Adrenal gland (tissue), 5 donors: ENCODE measurements around the gene ZBTB45.

Experiments used
- POLR2A ChIP-seq, 2 donors: fragments of 450-650 bp; IDR thresholded peaks; one replicate each; pipeline ENCODE4 v1.6.1; 2017; ENCODE audit warnings: antibody characterized with exemption in 2 of 2, mild to moderate bottlenecking in 2 of 2, moderate library complexity in 1 of 2
- TF ChIP-seq, protein P1 (sequence below), 6 experiments: fragments of 450-650 bp in 4 of 6; fragments of 200-600 bp in 2 of 6; sonication (generic) in 1 of 6; IDR thresholded peaks; 1 replicate in 5 of 6; 2 replicates in 1 of 6; pipeline versions ENCODE4 v1.5.1 to v1.8.0; 2016 to 2021; ENCODE audit warnings: antibody characterized with exemption in 6 of 6, mild to moderate bottlenecking in 2 of 6, moderate library complexity in 1 of 6
- donor health status: DM: no; HTN: no; CAD: no.

DNA sequence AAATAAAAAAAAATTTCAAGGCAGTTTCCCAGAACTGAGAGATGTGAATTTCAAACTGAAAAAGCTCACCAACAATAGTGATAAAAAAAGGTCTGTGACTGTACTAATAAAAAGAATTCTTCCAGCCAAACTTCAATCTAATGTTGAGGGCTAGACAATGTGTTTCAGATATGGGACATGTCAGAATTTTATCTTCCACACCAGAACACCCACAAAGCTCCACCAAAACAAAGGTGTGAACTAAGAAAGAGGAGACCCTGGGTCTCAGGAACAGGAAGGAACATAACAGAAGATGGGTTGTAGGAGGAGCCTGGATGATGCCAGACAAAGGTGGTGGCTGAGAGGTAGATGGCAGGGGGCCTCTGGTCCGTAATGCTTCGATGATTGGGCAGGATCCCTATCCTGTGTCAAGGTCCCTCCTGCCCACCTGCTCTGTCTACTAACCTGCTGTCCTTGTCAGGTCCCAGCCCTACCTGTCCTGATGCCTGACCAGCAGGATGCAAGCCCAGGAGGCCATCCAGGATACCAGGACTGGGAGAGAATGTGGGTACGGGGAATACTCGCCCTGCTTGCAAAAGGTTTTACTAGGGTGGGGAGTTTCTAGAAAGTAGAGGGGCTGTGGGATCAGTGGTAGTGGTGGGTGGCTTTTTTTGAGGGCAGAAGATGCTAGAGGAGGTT lies 49.0 kb upstream of the ZBTB45 start:
- TF ChIP-seq, protein P1, sequence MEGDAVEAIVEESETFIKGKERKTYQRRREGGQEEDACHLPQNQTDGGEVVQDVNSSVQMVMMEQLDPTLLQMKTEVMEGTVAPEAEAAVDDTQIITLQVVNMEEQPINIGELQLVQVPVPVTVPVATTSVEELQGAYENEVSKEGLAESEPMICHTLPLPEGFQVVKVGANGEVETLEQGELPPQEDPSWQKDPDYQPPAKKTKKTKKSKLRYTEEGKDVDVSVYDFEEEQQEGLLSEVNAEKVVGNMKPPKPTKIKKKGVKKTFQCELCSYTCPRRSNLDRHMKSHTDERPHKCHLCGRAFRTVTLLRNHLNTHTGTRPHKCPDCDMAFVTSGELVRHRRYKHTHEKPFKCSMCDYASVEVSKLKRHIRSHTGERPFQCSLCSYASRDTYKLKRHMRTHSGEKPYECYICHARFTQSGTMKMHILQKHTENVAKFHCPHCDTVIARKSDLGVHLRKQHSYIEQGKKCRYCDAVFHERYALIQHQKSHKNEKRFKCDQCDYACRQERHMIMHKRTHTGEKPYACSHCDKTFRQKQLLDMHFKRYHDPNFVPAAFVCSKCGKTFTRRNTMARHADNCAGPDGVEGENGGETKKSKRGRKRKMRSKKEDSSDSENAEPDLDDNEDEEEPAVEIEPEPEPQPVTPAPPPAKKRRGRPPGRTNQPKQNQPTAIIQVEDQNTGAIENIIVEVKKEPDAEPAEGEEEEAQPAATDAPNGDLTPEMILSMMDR (IDR thresholded peaks at IDR 0.05), result no peak
- TF ChIP-seq POLR2A (IDR thresholded peaks at IDR 0.05), result no peak
